Heart right ventricle (tissue), 16 donors: Measurements from ENCODE around the gene TJP1. TPM values are rescaled to one million over a fixed set of nuclear protein-coding genes. Genes with fewer than 3 reads are reported as not detected.

Experiments used
- ATAC-seq, 8 donors: fragments of 200-7000 bp; cut with Tn5 transposase; one replicate each; pipeline ENCODE4 v1.9.1; 2020; ENCODE audit warnings: mild to moderate bottlenecking in 8 of 8, moderate library complexity in 8 of 8, moderate number of reproducible peaks in 1 of 8
- DNase-seq, 2 donors: peaks; one replicate each; pipeline ENCODE4 v3.0.0-alpha.2; 2020
- H3K27ac ChIP-seq, 10 donors: fragments of 200-600 bp; sonication (generic) in 2 of 10; one replicate each; pipeline versions ENCODE4 v1.5.0 to v1.8.0; 2020 to 2022; ENCODE audit warnings: mild to moderate bottlenecking in 3 of 10
- H3K27me3 ChIP-seq, 7 donors: fragments of 200-600 bp; one replicate each; pipeline ENCODE4 v1.8.0; 2021 to 2022; ENCODE audit warnings: mild to moderate bottlenecking in 2 of 7
- H3K36me3 ChIP-seq, 9 donors: fragments of 200-600 bp; sonication (generic) in 1 of 9; one replicate each; pipeline versions ENCODE4 v1.5.0 to v1.8.0; 2020 to 2022; ENCODE audit warnings: mild to moderate bottlenecking in 2 of 9
- H3K4me1 ChIP-seq, 9 donors: fragments of 200-600 bp; sonication (generic) in 1 of 9; one replicate each; pipeline versions ENCODE4 v1.5.0 to v1.8.0; 2020 to 2022; ENCODE audit warnings: mild to moderate bottlenecking in 4 of 9
- H3K4me3 ChIP-seq, 10 donors: fragments of 200-600 bp; sonication (generic) in 2 of 10; one replicate each; pipeline versions ENCODE4 v1.5.0 to v1.8.0; 2020 to 2022; ENCODE audit warnings: mild to moderate bottlenecking in 7 of 10, moderate library complexity in 2 of 10
- H3K9me3 ChIP-seq, 11 donors: fragments of 200-600 bp in 10 of 11; sonication (generic) in 2 of 11; one replicate each; pipeline versions ENCODE4 v1.5.0 to v1.8.0; 2013 to 2022; ENCODE audit warnings: mild to moderate bottlenecking in 2 of 11, control low read depth in 1 of 11, moderate library complexity in 1 of 11
- WGBS, 2 donors: extraction: QIAGEN DNeasy Blood & Tissue Kit; methylation state at CpG; one replicate each; pipeline ENCODE4 v1.1.7; 2013; ENCODE audit warnings: inconsistent platforms in 1 of 2; 5-methylcytosine and 5-hydroxymethylcytosine counted together
- intact Hi-C, 10 donors: fragments of 100-400 bp; cut with DNase I; formaldehyde crosslinking; loops; one replicate each; pipeline versions ENCODE4 v1.11.1 to v1.14.2; 2022
- polyA plus RNA-seq, 2 donors: library from polyadenylated mRNA; stranded (reverse); fragments of 200-250 nt; gene quantifications; one replicate each; pipeline ENCODE4 v1.2.3, GENCODE V29; 2013
- total RNA-seq, 10 donors: library from RNA; stranded (reverse); fragmentation: NEBNext Ultra II Directional in 3 of 10; extraction: Animal tissue kit (Norgen Biotek cat#: 25700) in 3 of 10; gene quantifications; one replicate each; pipeline versions ENCODE4 v1.2.1 to v1.2.4, GENCODE V29; 2021 to 2023
- TF ChIP-seq, protein P1 (sequence below), 9 donors: fragments of 200-600 bp; sonication (generic) in 2 of 9; IDR thresholded peaks; one replicate each; pipeline versions ENCODE4 v1.5.0 to v1.8.0; 2021 to 2022; ENCODE audit warnings: antibody characterized with exemption in 9 of 9, mild to moderate bottlenecking in 5 of 9, moderate library complexity in 1 of 9
- donor health status: Arrhythmogenic right ventricular cardiomyopathy.
- donor health status: ischemic (EF 13 %, LVEDD 7.1; RV severe dilation, severe dysfunction).
- donor health status: healthy with polysubstance abuse.
- donor health status: DM: no; HTN: yes; CAD: no.
- donor health status: DM: no; HTN: no; CAD: no.
- donor health status: ischemic (EF 25% LVEDD 6.9; RV normal size, moderate dysfunction).
- donor health status: ischemic (EF 25% LVEDD 5.7; RV mildly dilated, moderate dysfunction).
- donor health status: healthy.
- donor health status: DM: yes; HTN: yes; CAD: no.
- donor health status: Ischemic cardiomyopathy.
- donor health status: ischemic (EF 35%, LVEDD 5.7; RV mildly dilated, moderate dysfunction).
- donor health status: nonischemic (EF 11% LVEDD 7.7; RV severe dilation, severe dysfunction).
- donor health status: DM: yes; HTN: yes; CAD: no.
- donor health status: PGD.
- donor health status: ischemic (EF 29% LVEDD 5.4; RV normal size, mild dysfunction).
- donor health status: nonischemic (EF 23%, LVEDD 6.1; RV moderate dilation, normal function).

TJP1 gene
- total and polyA plus RNA-seq, 12 donors: 22.8 to 166 (median 118) TPM

- DNase-seq (no peak), ATAC-seq (no peak)
- WGBS, 2 donors: 83% methylated on average over 2 of the region's 2 CpGs
- TF ChIP-seq, protein P1, sequence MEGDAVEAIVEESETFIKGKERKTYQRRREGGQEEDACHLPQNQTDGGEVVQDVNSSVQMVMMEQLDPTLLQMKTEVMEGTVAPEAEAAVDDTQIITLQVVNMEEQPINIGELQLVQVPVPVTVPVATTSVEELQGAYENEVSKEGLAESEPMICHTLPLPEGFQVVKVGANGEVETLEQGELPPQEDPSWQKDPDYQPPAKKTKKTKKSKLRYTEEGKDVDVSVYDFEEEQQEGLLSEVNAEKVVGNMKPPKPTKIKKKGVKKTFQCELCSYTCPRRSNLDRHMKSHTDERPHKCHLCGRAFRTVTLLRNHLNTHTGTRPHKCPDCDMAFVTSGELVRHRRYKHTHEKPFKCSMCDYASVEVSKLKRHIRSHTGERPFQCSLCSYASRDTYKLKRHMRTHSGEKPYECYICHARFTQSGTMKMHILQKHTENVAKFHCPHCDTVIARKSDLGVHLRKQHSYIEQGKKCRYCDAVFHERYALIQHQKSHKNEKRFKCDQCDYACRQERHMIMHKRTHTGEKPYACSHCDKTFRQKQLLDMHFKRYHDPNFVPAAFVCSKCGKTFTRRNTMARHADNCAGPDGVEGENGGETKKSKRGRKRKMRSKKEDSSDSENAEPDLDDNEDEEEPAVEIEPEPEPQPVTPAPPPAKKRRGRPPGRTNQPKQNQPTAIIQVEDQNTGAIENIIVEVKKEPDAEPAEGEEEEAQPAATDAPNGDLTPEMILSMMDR (IDR thresholded peaks at IDR 0.05): no peak
- no peaks in the 10 kb centered on the region for H3K36me3 ChIP-seq
- intact Hi-C loops: no loop called here
- no peaks in the 10 kb centered on the region for H3K27me3 ChIP-seq
- H3K4me3 ChIP-seq: no peak overlapping the region
- H3K27ac ChIP-seq: no peak overlapping the region
- peaks cover 4 to 61% (median 25%) of the 10 kb centered on the region in 9 donors for H3K4me1 ChIP-seq
- H3K9me3 ChIP-seq: no peaks in the 10 kb centered on the region
These were observed 40.0 kb upstream of the TJP1 start for GRCh38 chr15:29862271-29862670.

DNA sequence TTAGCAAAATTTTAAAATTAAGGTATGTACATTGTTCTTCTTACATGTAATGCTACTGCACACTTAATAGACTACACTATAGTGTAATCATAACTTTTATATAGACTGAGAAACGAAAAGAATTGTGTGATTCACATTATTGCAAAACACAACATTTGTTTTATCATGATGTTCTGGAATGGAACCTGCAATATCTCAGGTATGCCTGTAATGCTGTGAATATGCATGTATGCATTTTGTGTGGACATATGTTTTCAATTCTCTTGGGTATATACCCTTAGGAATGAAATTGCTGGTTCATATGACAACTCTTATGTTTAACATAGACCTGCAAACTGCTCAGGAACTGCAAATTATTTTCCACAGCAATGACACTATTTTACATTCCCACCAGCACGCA lies 38.6 kb upstream of the TJP1 start:
- 89 to 93% methylated on average over 2 of the region's 2 CpGs for WGBS, 2 donors
- no peak for ATAC-seq
- peak overlapping the region in 3 of 10 donors; percentile 27 to 77 (median 75) for H3K27ac ChIP-seq

DNA sequence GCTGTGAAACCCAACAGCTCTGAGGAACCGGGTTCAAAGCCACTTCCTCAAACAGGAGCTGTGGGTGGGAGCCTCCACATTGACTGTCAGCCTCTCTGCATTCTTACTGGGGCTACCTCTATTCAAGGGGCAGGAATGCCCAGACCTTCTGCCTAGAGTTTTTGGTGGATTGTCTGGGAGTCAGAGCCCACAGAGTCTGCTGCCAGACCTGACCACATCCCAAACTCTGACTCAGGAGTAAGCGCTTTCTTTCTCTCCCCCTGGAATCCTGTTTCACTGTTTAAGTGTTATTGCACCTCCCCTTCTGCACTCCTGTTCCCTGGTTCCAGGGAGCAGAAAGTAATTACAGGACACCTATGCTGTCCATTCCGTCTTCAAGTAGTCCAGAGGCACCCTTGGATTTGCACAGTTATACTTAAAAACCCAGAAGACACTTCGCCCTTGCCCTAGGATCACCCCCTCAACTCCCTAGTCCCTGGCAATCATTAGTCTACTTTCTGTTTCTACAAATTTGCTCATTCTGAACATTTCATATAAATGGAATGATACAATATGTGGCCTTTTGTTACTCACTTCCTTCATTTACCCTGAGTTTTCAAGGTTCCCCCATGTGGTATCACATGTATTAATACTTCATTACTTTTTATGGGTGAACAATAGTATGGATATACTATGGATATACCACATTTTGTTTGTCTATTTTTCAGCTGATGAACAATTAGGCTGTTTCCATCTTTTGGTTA lies 37.9 kb upstream of the TJP1 start:
- TF ChIP-seq, protein P1 (IDR thresholded peaks at IDR 0.05): no peak
- DNase-seq (no peak), ATAC-seq (peak in 1 of 8 donors; percentile 15)
- no peak overlapping the region for H3K4me3 ChIP-seq
- H3K27me3 ChIP-seq: no peaks in the 10 kb centered on the region
- H3K9me3 ChIP-seq: peaks cover 0 to 3% (median 0%) of the 10 kb centered on the region in 11 donors
- peaks cover 4 to 48% (median 14%) of the 10 kb centered on the region in 9 donors for H3K4me1 ChIP-seq
- no peaks in the 10 kb centered on the region for H3K36me3 ChIP-seq
- H3K27ac ChIP-seq: peak overlapping the region in 9 of 10 donors; percentile 2 to 77 (median 49)
- intact Hi-C loops: no loop called here
- 76 to 77% methylated on average over 4 of the region's 4 CpGs for WGBS, 2 donors

More for the DNA sequence above, 38.6 kb upstream of the TJP1 start:
- H3K27me3 ChIP-seq: no peaks in the 10 kb centered on the region
- H3K36me3 ChIP-seq: no peaks in the 10 kb centered on the region
- H3K9me3 ChIP-seq: peaks cover 0 to 1% (median 0%) of the 10 kb centered on the region in 11 donors
- no peak overlapping the region for H3K4me3 ChIP-seq
- TF ChIP-seq, protein P1 (IDR thresholded peaks at IDR 0.05): no peak
- DNase-seq: no peak
- intact Hi-C loops: no loop called here
- H3K4me1 ChIP-seq: peaks cover 4 to 54% (median 19%) of the 10 kb centered on the region in 9 donors

GRCh38 chr15:29859293-29859692 lies 37.0 kb upstream of the TJP1 start:
- no peaks in the 10 kb centered on the region for H3K36me3 ChIP-seq
- DNase-seq: no peak
- 62 to 71% methylated on average over 4 of the region's 4 CpGs for WGBS, 2 donors
- intact Hi-C loops: no loop called here
- H3K27me3 ChIP-seq: no peaks in the 10 kb centered on the region
- H3K4me1 ChIP-seq: peaks cover 0 to 39% (median 7%) of the 10 kb centered on the region in 9 donors
- H3K4me3 ChIP-seq: no peak overlapping the region
- peak overlapping the region in 9 of 10 donors; percentile 2 to 77 (median 48) for H3K27ac ChIP-seq
- peak in 3 of 8 donors; percentile 27 to 38 (median 32) for ATAC-seq
- TF ChIP-seq, protein P1 (IDR thresholded peaks at IDR 0.05): no peak
- peaks cover 0 to 3% (median 0%) of the 10 kb centered on the region in 11 donors for H3K9me3 ChIP-seq
